SK-N-SH (cell line): Measurements from ENCODE around the gene SYNJ2.

Experiments used
- CHD2 ChIP-seq: fragments of 150-350 bp; IDR thresholded peaks from 2 replicates; pipeline ENCODE4 v1.6.1; 2018; ENCODE audit warnings: low read length; ENCODE audit not compliant: partially characterized antibody
- EZH2phosphoT487 ChIP-seq: fragments of 200-600 bp; sonication (generic); IDR thresholded peaks from 2 replicates; pipeline ENCODE4 v1.6.1; 2017; ENCODE audit warnings: low read depth, mixed run types, mild to moderate bottlenecking, antibody characterized with exemption, moderate library complexity, borderline replicate concordance
- FOXJ3 ChIP-seq: sonication (generic); formaldehyde crosslinking; IDR thresholded peaks from 2 replicates; pipeline ENCODE4 v1.5.1; 2020; ENCODE audit warnings: mild to moderate bottlenecking, missing genetic modification reagents
- MXI1 ChIP-seq: IDR thresholded peaks from 2 replicates; pipeline ENCODE4 v1.6.1; 2012; ENCODE audit warnings: mild to moderate bottlenecking, low read depth, low read length, improper control_type of control experiment
- NFIC ChIP-seq: IDR thresholded peaks from 2 replicates; pipeline ENCODE4 v1.4.0; 2012; ENCODE audit warnings: borderline replicate concordance
- POLR2AphosphoS5 ChIP-seq: IDR thresholded peaks from 2 replicates; pipeline ENCODE4 v1.6.1; 2012; ENCODE audit warnings: low read depth, low read length
- RXRA ChIP-seq: IDR thresholded peaks from 2 replicates; pipeline ENCODE4 v1.4.0; 2012; ENCODE audit warnings: low read depth, mild to moderate bottlenecking, borderline replicate concordance
- YY1 ChIP-seq: IDR thresholded peaks from 2 replicates; pipeline ENCODE4 v1.4.0; 2012; ENCODE audit warnings: low read depth, mild to moderate bottlenecking
- TF ChIP-seq, protein P1 (sequence below): fragments of 200-600 bp; sonication (generic); IDR thresholded peaks from 2 replicates; pipeline ENCODE4 v1.6.1; 2017; ENCODE audit warnings: antibody characterized with exemption, mild to moderate bottlenecking, moderate library complexity
- TF ChIP-seq, protein P2 (sequence below): fragments of 150-350 bp; IDR thresholded peaks from 2 replicates; pipeline ENCODE4 v1.6.1; 2017; ENCODE audit warnings: antibody characterized with exemption, low read length, low read depth, borderline replicate concordance
- TF ChIP-seq, protein P3 (sequence below): IDR thresholded peaks from 2 replicates; pipeline ENCODE4 v1.6.1; 2012; ENCODE audit warnings: mild to moderate bottlenecking, low read depth, low read length, moderate library complexity

DNA sequence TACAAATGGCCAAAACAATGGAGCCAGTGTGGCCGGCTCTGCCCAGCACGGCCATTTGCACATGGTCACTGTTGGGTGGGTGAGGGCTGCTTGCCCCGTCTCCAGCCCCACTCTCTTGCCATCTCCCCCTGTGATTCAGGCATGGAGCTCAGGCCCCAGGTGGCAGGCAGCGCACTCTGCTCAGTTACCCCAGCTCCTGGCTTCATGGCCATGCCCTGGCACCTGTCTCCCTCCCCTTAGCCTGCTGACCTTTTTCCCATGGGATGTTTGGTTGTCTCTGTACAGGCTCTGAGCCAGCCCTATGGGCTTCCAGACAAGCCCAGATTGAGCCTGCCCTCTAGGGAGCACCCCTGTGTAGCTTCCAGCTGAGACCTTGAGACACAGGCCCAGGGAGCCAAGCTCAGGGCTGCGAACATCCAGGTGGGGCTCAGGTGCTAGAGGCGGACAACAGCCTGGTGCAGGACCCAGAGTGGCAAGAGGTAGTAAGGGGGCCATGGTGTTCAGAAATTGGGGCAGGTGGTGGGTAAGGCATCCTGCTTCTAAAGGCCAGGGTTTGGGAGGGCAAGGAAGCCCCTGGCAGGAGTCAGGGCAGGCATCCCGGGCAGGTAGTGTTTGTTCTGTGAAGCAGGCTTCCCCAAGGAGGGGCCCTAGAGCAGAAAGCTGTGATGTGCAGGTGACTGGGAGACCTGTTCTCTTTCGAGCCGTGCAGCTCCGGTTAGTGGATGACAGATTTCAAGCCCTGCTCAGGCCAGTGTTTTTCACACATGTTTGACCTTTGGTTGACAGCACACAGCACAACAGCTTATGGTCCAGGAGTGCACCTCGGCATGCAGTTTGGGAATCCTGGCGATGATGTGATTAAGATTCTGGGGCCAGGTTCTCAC, 17.7 kb downstream of the SYNJ2 start:
- TF ChIP-seq, protein P1, sequence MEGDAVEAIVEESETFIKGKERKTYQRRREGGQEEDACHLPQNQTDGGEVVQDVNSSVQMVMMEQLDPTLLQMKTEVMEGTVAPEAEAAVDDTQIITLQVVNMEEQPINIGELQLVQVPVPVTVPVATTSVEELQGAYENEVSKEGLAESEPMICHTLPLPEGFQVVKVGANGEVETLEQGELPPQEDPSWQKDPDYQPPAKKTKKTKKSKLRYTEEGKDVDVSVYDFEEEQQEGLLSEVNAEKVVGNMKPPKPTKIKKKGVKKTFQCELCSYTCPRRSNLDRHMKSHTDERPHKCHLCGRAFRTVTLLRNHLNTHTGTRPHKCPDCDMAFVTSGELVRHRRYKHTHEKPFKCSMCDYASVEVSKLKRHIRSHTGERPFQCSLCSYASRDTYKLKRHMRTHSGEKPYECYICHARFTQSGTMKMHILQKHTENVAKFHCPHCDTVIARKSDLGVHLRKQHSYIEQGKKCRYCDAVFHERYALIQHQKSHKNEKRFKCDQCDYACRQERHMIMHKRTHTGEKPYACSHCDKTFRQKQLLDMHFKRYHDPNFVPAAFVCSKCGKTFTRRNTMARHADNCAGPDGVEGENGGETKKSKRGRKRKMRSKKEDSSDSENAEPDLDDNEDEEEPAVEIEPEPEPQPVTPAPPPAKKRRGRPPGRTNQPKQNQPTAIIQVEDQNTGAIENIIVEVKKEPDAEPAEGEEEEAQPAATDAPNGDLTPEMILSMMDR, result no peak
- TF ChIP-seq CHD2 (no peak), FOXJ3 (CRISPR knock-in tag) (no peak), MXI1 (no peak), NFIC (no peak), POLR2AphosphoS5 (no peak), RXRA (no peak), YY1 (no peak), EZH2phosphoT487 (no peak)
- TF ChIP-seq, protein P2, sequence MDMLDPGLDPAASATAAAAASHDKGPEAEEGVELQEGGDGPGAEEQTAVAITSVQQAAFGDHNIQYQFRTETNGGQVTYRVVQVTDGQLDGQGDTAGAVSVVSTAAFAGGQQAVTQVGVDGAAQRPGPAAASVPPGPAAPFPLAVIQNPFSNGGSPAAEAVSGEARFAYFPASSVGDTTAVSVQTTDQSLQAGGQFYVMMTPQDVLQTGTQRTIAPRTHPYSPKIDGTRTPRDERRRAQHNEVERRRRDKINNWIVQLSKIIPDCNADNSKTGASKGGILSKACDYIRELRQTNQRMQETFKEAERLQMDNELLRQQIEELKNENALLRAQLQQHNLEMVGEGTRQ, result no peak
- TF ChIP-seq, protein P3, sequence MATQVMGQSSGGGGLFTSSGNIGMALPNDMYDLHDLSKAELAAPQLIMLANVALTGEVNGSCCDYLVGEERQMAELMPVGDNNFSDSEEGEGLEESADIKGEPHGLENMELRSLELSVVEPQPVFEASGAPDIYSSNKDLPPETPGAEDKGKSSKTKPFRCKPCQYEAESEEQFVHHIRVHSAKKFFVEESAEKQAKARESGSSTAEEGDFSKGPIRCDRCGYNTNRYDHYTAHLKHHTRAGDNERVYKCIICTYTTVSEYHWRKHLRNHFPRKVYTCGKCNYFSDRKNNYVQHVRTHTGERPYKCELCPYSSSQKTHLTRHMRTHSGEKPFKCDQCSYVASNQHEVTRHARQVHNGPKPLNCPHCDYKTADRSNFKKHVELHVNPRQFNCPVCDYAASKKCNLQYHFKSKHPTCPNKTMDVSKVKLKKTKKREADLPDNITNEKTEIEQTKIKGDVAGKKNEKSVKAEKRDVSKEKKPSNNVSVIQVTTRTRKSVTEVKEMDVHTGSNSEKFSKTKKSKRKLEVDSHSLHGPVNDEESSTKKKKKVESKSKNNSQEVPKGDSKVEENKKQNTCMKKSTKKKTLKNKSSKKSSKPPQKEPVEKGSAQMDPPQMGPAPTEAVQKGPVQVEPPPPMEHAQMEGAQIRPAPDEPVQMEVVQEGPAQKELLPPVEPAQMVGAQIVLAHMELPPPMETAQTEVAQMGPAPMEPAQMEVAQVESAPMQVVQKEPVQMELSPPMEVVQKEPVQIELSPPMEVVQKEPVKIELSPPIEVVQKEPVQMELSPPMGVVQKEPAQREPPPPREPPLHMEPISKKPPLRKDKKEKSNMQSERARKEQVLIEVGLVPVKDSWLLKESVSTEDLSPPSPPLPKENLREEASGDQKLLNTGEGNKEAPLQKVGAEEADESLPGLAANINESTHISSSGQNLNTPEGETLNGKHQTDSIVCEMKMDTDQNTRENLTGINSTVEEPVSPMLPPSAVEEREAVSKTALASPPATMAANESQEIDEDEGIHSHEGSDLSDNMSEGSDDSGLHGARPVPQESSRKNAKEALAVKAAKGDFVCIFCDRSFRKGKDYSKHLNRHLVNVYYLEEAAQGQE, result no peak
